GM20000 (cell line): ENCODE data around the gene HNRNPUL1.

ENCODE experiments used
- DNase-seq: peaks from one replicate; pipeline ENCODE4 v3.0.0; 2012; ENCODE audit warnings: low spot score
- CTCF ChIP-seq: IDR thresholded peaks from 2 replicates; pipeline ENCODE4 v1.5.1; 2012; ENCODE audit warnings: mild to moderate bottlenecking, control low read depth; ENCODE audit errors: extremely low read depth, missing control alignments

The HNRNPUL1 gene

GRCh38 chr19:41321204-41321599 is 57.0 kb downstream of the HNRNPUL1 start:
- TF ChIP-seq CTCF: no peak
- no peak for DNase-seq

- peak; percentile 17 for TF ChIP-seq CTCF
- DNase-seq: peak; percentile 66
Measured at GRCh38 chr19:41321600-41322270, 57.6 kb downstream of the HNRNPUL1 start.

GRCh38 chr19:41322451-41322850 is 58.3 kb downstream of the HNRNPUL1 start:
- no peak for TF ChIP-seq CTCF
- DNase-seq: no peak

- TF ChIP-seq CTCF: no peak
Measured at GRCh38 chr19:41323023-41323422, 58.9 kb downstream of the HNRNPUL1 start.

GRCh38 chr19:41323430-41324125 is 59.4 kb downstream of the HNRNPUL1 start:
- no peak for TF ChIP-seq CTCF
- DNase-seq: no peak

More at GRCh38 chr19:41323023-41323422, 58.9 kb downstream of the HNRNPUL1 start:
- no peak for DNase-seq

GRCh38 chr19:41324231-41324702 is 60.1 kb downstream of the HNRNPUL1 start:
- DNase-seq: no peak
- no peak for TF ChIP-seq CTCF

GRCh38 chr19:41324921-41325639 is 60.9 kb downstream of the HNRNPUL1 start:
- no peak for TF ChIP-seq CTCF
- DNase-seq: no peak
